Measurements from ENCODE around the gene HAGHL. TPM values are rescaled to one million over a fixed set of nuclear protein-coding genes. Genes with fewer than 3 reads are reported as not detected.

HAGHL gene
- total RNA-seq, 1 donor from 2014 or later, result 13.8 TPM

DNA sequence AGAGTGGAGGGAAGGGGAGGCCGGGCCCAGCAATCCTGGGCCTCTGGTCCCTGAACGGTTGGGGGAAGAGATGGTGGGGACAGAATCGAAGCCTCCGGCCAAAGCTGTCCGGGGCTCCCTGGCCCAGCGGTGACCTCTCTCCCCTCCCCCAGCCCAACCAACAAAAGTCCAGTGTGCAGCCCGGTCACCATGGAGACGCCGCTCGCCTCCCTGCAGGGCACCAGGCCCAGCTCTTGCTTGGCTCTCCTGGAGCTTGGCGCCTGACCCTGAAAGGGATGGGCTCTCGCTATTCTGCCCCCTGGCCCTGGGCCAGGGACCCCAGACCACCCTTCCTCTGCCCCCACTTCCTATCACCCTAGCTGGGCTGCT, 10.7 kb upstream of the HAGHL start:
- ATAC-seq (ENCODE audit: poor library complexity) (no peak), DNase-seq (no peak)
- intact Hi-C loops (cut with DNase I), result no loop called here

GRCh38 chr16:716768-717325, 10.1 kb upstream of the HAGHL start:
- no peak for ATAC-seq (ENCODE audit: poor library complexity)
- no peak for DNase-seq
- intact Hi-C loops (cut with DNase I), result no loop called here

- intact Hi-C loops (cut with DNase I), result no loop called here
- ATAC-seq (ENCODE audit: poor library complexity), result no peak
Observed at GRCh38 chr16:717450-718245, 9.3 kb upstream of the HAGHL start.

GRCh38 chr16:718389-718788, 8.5 kb upstream of the HAGHL start:
- ATAC-seq (ENCODE audit: poor library complexity) (no peak), DNase-seq (no peak)
- intact Hi-C loops (cut with DNase I), result no loop called here

More at GRCh38 chr16:717450-718245, 9.3 kb upstream of the HAGHL start:
- DNase-seq, result no peak

DNA sequence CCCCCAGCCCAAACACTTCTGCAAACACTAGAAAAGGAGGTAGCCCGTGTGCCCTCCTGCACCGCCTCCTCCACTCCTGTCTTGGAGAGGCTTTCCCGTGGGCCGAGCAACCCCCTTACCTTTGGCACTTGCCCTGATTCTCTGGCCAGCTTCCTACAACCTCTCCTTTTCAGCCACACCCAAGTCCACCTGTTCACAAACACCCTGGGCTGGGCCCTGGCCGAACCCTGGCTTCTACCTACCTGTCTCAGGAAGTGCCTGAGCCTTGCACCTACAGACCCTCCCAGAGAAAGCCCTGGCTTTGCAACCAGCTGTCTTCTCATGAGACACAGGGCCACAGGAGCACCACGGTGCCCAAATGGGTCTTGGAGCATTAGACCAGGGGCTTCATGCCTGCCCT, 8.0 kb upstream of the HAGHL start:
- intact Hi-C loops (cut with DNase I), result no loop called here
- DNase-seq (no peak), ATAC-seq (ENCODE audit: poor library complexity) (no peak)

- no peak for ATAC-seq (ENCODE audit: poor library complexity)
- intact Hi-C loops (cut with DNase I), result no loop called here
- no peak for DNase-seq
Observed at GRCh38 chr16:719815-720446, 7.0 kb upstream of the HAGHL start.

GRCh38 chr16:720447-720989, 6.4 kb upstream of the HAGHL start:
- DNase-seq (no peak), ATAC-seq (ENCODE audit: poor library complexity) (peak; percentile 50)
- intact Hi-C loops (cut with DNase I), result no loop called here

- intact Hi-C loops (cut with DNase I), result no loop called here
- ATAC-seq (ENCODE audit: poor library complexity) (peak; percentile 90), DNase-seq (peak; percentile 86)
Observed at GRCh38 chr16:720990-721764, 5.7 kb upstream of the HAGHL start, which contains the start of gene ANTKMT. TSS of gene ANTKMT (plus strand) at chr16:721146. CDS start at chr16:721275, 129 bp downstream.

- no peak for DNase-seq
- intact Hi-C loops (cut with DNase I), result no loop called here
- no peak for ATAC-seq (ENCODE audit: poor library complexity)
Observed at GRCh38 chr16:721765-722540, 5.0 kb upstream of the HAGHL start.

DNA sequence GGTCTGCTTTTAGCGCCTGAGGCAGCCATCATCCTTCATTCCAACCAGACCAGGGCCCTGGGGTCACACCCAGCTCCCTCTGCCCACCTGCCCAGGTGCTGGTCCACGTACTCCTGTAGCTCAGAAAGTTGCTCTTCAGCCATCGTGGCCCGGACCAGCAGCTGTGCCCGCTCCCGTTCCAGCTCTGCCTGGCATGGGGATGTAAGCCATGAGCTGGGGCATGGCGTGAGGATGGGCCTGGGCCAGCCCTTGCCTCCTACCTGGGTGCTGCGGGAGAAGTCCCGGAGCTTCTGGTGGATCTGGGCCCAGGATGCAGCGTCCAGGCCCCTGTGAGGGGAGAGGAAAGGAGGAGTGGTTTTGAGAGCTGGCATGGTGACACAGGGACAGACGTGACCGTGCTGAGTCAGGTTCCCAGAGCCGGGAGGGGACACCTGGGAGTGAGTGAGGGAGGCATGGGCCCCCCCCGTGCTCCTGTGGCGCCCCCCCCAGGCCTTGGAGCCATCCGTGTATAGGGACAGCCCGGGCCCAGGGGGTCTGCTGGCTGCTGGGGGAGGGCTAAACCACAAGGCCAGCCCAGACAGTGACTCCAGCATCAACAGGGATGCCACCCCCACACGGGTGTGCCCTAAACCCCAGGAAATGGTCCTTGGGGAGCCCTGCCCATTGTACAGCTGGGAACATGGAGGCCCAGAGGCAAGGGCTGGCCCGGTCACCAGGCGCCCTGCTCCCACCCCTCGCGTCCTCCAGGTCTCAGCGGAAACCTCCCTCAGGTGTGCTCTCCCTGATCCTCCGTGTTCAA, 3.9 kb upstream of the HAGHL start:
- DNase-seq, result no peak
- intact Hi-C loops (cut with DNase I), result no loop called here
- no peak for ATAC-seq (ENCODE audit: poor library complexity)

- intact Hi-C loops (cut with DNase I), result no loop called here
- ATAC-seq (ENCODE audit: poor library complexity) (no peak), DNase-seq (no peak)
Observed at GRCh38 chr16:723695-724094, 3.2 kb upstream of the HAGHL start.

DNA sequence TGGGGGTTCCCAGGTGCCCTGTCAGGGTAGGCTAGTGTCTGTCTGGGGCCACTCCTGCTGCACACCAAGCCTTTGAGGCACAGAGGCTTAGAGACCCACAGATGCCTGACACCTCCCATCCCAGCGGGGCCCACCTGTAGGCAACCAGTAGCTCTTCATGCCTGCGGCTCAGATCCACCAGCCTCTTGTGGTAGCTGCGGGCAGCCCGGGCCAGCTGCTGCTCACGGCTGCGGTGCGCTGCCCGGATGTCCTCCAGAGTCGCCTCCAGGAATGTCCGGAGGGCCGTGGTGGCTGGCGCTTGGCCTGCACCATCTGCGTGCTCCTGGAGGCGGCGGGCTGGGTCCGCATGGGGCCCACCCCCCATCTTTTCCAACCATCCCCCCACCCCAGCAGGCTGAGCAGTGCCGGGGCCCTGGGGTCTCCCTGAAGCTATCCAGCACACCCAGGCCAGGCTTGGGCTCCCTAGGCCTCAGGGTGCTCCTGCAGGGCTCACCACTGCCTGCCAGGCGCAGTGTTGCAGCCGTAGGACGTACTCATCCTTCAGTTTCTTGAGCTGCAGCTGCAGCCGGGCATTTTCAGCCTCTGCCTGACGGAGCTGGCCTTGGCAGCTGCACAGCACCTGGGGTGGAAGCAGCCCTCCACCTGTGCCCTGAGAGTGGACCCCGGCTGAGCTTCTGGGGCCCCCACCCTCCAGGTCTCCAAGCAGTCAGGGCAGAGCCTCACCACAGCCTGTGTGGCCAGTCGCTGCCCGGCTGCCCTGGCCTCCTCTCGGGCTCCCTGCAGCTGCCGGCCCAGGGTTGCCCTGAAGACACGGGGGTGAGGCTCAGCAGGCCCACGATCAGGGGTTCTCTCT, 2.5 kb upstream of the HAGHL start:
- DNase-seq (no peak), ATAC-seq (ENCODE audit: poor library complexity) (no peak)
- intact Hi-C loops (cut with DNase I), result no loop called here

GRCh38 chr16:725041-725376, 1.9 kb upstream of the HAGHL start:
- intact Hi-C loops (cut with DNase I), result no loop called here
- ATAC-seq (ENCODE audit: poor library complexity) (no peak), DNase-seq (no peak)

- DNase-seq (no peak), ATAC-seq (ENCODE audit: poor library complexity) (no peak)
- intact Hi-C loops (cut with DNase I), result no loop called here
Observed at GRCh38 chr16:725463-726187, 1.3 kb upstream of the HAGHL start.

GRCh38 chr16:726188-726437, 793 bp upstream of the HAGHL start:
- DNase-seq (no peak), ATAC-seq (ENCODE audit: poor library complexity) (no peak)
- intact Hi-C loops (cut with DNase I), result no loop called here

DNA sequence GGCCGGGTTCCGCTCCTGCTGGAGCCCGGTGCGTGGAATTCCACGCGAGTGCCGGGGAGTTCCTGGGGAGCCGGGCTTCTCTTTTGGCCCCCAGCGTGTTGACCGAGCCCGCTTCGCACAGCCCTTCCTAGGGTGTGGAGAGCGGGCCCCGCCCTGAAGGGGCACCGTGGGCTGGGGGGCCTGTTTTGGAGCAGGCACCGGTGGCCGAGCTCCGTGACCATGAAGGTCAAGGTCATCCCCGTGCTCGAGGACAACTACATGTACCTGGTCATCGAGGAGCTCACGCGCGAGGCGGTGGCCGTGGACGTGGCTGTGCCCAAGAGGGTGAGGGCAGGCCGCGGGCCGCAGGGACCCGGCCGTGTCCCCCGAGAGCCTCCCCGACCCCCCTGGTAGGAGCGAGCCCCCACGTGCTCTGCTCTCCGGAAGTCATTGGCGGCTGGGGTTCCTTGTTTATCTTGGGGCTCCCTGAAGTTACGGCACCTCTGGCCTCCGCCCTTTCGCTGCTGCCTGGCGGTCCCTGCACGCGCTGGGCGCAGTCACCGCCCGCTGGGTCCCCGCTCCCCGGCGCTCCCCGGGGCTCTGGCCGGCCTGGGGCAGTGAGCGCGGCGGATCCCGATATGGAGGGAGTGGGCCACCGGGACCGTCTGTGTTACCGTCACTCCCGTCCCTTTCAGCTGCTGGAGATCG, 528 bp downstream of the HAGHL start:
- ATAC-seq (ENCODE audit: poor library complexity) (peak; percentile 5), DNase-seq (no peak)
- intact Hi-C loops (cut with DNase I), result no loop called here
